Endometrial microvascular endothelial cells (primary cell): ENCODE data around the gene EPB41. TPM values are rescaled to one million over a fixed set of nuclear protein-coding genes. Genes with fewer than 3 reads are reported as not detected.
"Not testable (repeated sequence)": the region's sequence is repeated elsewhere in the genome, so short reads cannot be mapped to it uniquely, and the experiment has no call there.

Experiments
- in situ Hi-C: cut with HindIII; loops from 2 replicates; pipeline ENCODE4 v1.10.0; 2017; ENCODE audit warnings: low sequenced_read_pairs, low pct_unique_long_range_greater_than_20kb; ENCODE audit errors: inconsistent ontology term
- total RNA-seq: library from RNA; depleted of rRNA; stranded (reverse); fragments of >200 nt; gene quantifications from one replicate; pipeline ENCODE4 v1.2.3, GENCODE V29; 2015; ENCODE audit errors: inconsistent ontology term

EPB41 gene
- 17.2 TPM for total RNA-seq

- in situ Hi-C loops = no loop called here
Observed at GRCh38 chr1:28914228-28915030, at the start of gene EPB41. TSS of gene EPB41 (plus strand) at chr1:28914569. CDS start at chr1:28987438, 72,869 bp downstream.

GRCh38 chr1:28864695-28865094, 49.7 kb upstream of the EPB41 start:
- in situ Hi-C loops = no loop called here

GRCh38 chr1:28865997-28866650, 48.2 kb upstream of the EPB41 start:
- in situ Hi-C loops = no loop called here

GRCh38 chr1:28867850-28868249, 46.5 kb upstream of the EPB41 start:
- in situ Hi-C loops = no loop called here

GRCh38 chr1:28869952-28870351, 44.4 kb upstream of the EPB41 start:
- in situ Hi-C loops = no loop called here

- in situ Hi-C loops = no loop called here
Observed at GRCh38 chr1:28871631-28872401, 42.6 kb upstream of the EPB41 start.

- in situ Hi-C loops = not testable (repeated sequence)
Observed at GRCh38 chr1:28875134-28875533, 39.2 kb upstream of the EPB41 start.

GRCh38 chr1:28877132-28877781, 37.1 kb upstream of the EPB41 start:
- in situ Hi-C loops = no loop called here

GRCh38 chr1:28878796-28879195, 35.6 kb upstream of the EPB41 start:
- in situ Hi-C loops = no loop called here

- in situ Hi-C loops = no loop called here
Observed at GRCh38 chr1:28882009-28882628, 32.2 kb upstream of the EPB41 start.

- in situ Hi-C loops = no loop called here
Observed at GRCh38 chr1:28883242-28883616, 31.1 kb upstream of the EPB41 start.

- in situ Hi-C loops = no loop called here
Observed at GRCh38 chr1:28885472-28885877, 28.9 kb upstream of the EPB41 start.

- in situ Hi-C loops = no loop called here
Observed at GRCh38 chr1:28885977-28886730, 28.2 kb upstream of the EPB41 start.

GRCh38 chr1:28886731-28887418, 27.5 kb upstream of the EPB41 start:
- in situ Hi-C loops = no loop called here

GRCh38 chr1:28887419-28887834, 26.9 kb upstream of the EPB41 start:
- in situ Hi-C loops = no loop called here

- in situ Hi-C loops = no loop called here
Observed at GRCh38 chr1:28887835-28888682, 26.3 kb upstream of the EPB41 start.

GRCh38 chr1:28888915-28889314, 25.5 kb upstream of the EPB41 start:
- in situ Hi-C loops = no loop called here
